Astrocyte (in vitro differentiated cells and primary cell): ENCODE measurements around the gene SCGB1D1. TPM values are rescaled to one million over a fixed set of nuclear protein-coding genes. Genes with fewer than 3 reads are reported as not detected.

Experiments used
- DNase-seq: peaks from one replicate; pipeline ENCODE4 v3.0.0-alpha.2; 2010; ENCODE audit warnings: low read depth
- FAIRE-seq: peaks from 2 replicates; lab custom pipeline; 2011; peaks lifted over from hg19 to GRCh38; lab: Jason Lieb, UNC
- H2AFZ ChIP-seq: 2 replicates; pipeline ENCODE4 v1.6.0; 2012; ENCODE audit warnings: low read depth, low read length, inconsistent platforms
- H3K27ac ChIP-seq: 2 replicates; pipeline ENCODE4 v1.5.1; 2011; ENCODE audit warnings: low read depth, low read length, inconsistent platforms
- H3K27me3 ChIP-seq: 2 replicates; pipeline ENCODE4 v1.6.0; 2011; ENCODE audit warnings: low read length, inconsistent platforms; ENCODE audit not compliant: insufficient read depth
- H3K36me3 ChIP-seq: 2 replicates; pipeline ENCODE4 v1.5.1; 2011; ENCODE audit warnings: low read length, inconsistent platforms; ENCODE audit not compliant: insufficient read depth
- H3K4me1 ChIP-seq: 2 replicates; pipeline ENCODE4 v1.5.1; 2011; ENCODE audit warnings: low read length, inconsistent platforms; ENCODE audit not compliant: insufficient read depth
- H3K4me2 ChIP-seq: 2 replicates; pipeline ENCODE4 v1.6.0; 2012; ENCODE audit warnings: low read length, inconsistent platforms
- H3K4me3 ChIP-seq: 2 replicates; pipeline ENCODE4 v1.5.1; 2011; ENCODE audit warnings: low read depth, mild to moderate bottlenecking, low read length, inconsistent platforms; ENCODE audit not compliant: insufficient read depth
- H3K79me2 ChIP-seq: 2 replicates; pipeline ENCODE4 v1.6.0; 2012; ENCODE audit warnings: mild to moderate bottlenecking, low read length, inconsistent platforms; ENCODE audit not compliant: insufficient read depth
- H3K9ac ChIP-seq: 2 replicates; pipeline ENCODE4 v1.6.0; 2012; ENCODE audit warnings: mild to moderate bottlenecking, low read length, inconsistent platforms
- H3K9me3 ChIP-seq: 2 replicates; pipeline ENCODE4 v1.5.1; 2012; ENCODE audit warnings: low read depth, mild to moderate bottlenecking, low read length, inconsistent platforms; ENCODE audit not compliant: insufficient read depth
- H4K20me1 ChIP-seq: 2 replicates; pipeline ENCODE4 v1.6.0; 2012; ENCODE audit warnings: low read length, inconsistent platforms; ENCODE audit not compliant: insufficient read depth
- H3K27ac Mint-ChIP-seq: one replicate; pipeline ENCODE4 v1.8.0; 2021; ENCODE audit warnings: mild to moderate bottlenecking, mixed read lengths; ENCODE audit not compliant: unreplicated experiment
- H3K27me3 Mint-ChIP-seq: one replicate; pipeline ENCODE4 v1.8.0; 2021; ENCODE audit warnings: low read depth, mixed read lengths; ENCODE audit not compliant: unreplicated experiment
- H3K36me3 Mint-ChIP-seq: one replicate; pipeline ENCODE4 v1.8.0; 2021; ENCODE audit warnings: low read depth, mixed read lengths; ENCODE audit not compliant: unreplicated experiment
- H3K4me1 Mint-ChIP-seq: one replicate; pipeline ENCODE4 v1.8.0; 2021; ENCODE audit warnings: low read depth, mixed read lengths; ENCODE audit not compliant: unreplicated experiment
- H3K4me3 Mint-ChIP-seq: one replicate; pipeline ENCODE4 v1.8.0; 2021; ENCODE audit warnings: mild to moderate bottlenecking, moderate library complexity, mixed read lengths; ENCODE audit not compliant: unreplicated experiment
- H3K9me3 Mint-ChIP-seq: one replicate; pipeline ENCODE4 v1.8.0; 2021; ENCODE audit warnings: mild to moderate bottlenecking, mixed read lengths; ENCODE audit not compliant: unreplicated experiment
- CTCF ChIP-seq: IDR thresholded peaks from 2 replicates; pipeline ENCODE4 v1.5.1; 2011; ENCODE audit warnings: low read depth, mild to moderate bottlenecking, inconsistent platforms, low read length, moderate library complexity; ENCODE audit not compliant: insufficient read depth
- EZH2 ChIP-seq: IDR thresholded peaks from 2 replicates; pipeline ENCODE4 v1.6.1; 2012; ENCODE audit warnings: mild to moderate bottlenecking, low read length, inconsistent platforms; ENCODE audit not compliant: insufficient read depth
- total RNA-seq: library from RNA; stranded (reverse); gene quantifications from 2 replicates; pipeline ENCODE4 v1.2.1, GENCODE V29; 2021

SCGB1D1 gene
- total RNA-seq, 1 donor from 2014 or later, result not detected

GRCh38 chr11:62157603-62158002 is 32.4 kb upstream of the SCGB1D1 start:
- H3K27ac ChIP-seq, result no peak overlapping the region
- no peak overlapping the region for H3K4me2 ChIP-seq
- H3K36me3 Mint-ChIP-seq, result peaks cover 5% of the 10 kb centered on the region

DNA sequence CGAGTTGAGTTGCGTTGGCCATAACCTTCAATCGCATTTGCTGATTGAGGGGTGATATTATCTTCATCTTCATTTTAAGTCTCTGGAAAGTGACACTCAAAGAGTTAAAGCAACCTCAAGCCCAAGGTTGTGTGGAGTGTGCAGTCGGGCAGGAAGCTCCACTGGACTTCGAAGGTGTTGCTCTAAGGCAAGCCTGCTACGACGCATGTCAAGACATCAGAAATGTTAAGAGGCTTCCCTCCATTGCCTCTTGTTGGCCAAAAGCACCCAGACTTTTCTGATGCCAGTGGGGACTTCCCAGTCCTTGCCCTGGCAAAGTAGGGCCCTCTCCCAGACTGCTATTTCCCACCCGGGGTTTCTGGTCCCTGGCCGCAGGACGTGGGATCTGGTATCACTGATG is 23.6 kb upstream of the SCGB1D1 start:
- Histone ChIP-seq H3K9me3 (no peaks in the 10 kb centered on the region), H3K27me3 (no peaks in the 10 kb centered on the region), H3K36me3 (no peaks in the 10 kb centered on the region), H4K20me1 (no peaks in the 10 kb centered on the region), H2AFZ (no peak overlapping the region), H3K27ac (no peak overlapping the region), H3K9ac (no peak overlapping the region), H3K4me2 (no peak overlapping the region), H3K79me2 (no peaks in the 10 kb centered on the region), H3K4me1 (no peaks in the 10 kb centered on the region), H3K4me3 (no peak overlapping the region)
- Mint-ChIP-seq H3K27me3 (peaks cover 26% of the 10 kb centered on the region), H3K36me3 (no peaks in the 10 kb centered on the region), H3K27ac (no peak overlapping the region), H3K4me3 (no peak overlapping the region), H3K4me1 (no peaks in the 10 kb centered on the region), H3K9me3 (peaks cover 3% of the 10 kb centered on the region)
- no peak for FAIRE-seq
- no peak for DNase-seq
- TF ChIP-seq CTCF, result no peak
- no peak for TF ChIP-seq EZH2

More at GRCh38 chr11:62157603-62158002, 32.4 kb upstream of the SCGB1D1 start:
- TF ChIP-seq EZH2 (no peak), CTCF (no peak)
- H2AFZ ChIP-seq, result no peak overlapping the region
- H3K4me1 ChIP-seq, result no peaks in the 10 kb centered on the region
- no peaks in the 10 kb centered on the region for H3K27me3 ChIP-seq
- H3K4me1 Mint-ChIP-seq, result no peaks in the 10 kb centered on the region
- H3K27ac Mint-ChIP-seq, result no peak overlapping the region
- no peak for DNase-seq
- H3K9me3 Mint-ChIP-seq, result peaks cover 5% of the 10 kb centered on the region
- H3K79me2 ChIP-seq, result no peaks in the 10 kb centered on the region
- no peak overlapping the region for H3K9ac ChIP-seq
- no peaks in the 10 kb centered on the region for H3K9me3 ChIP-seq
- H4K20me1 ChIP-seq, result no peaks in the 10 kb centered on the region
- H3K4me3 Mint-ChIP-seq, result no peak overlapping the region
- peaks cover 5% of the 10 kb centered on the region for H3K36me3 ChIP-seq
- H3K27me3 Mint-ChIP-seq, result peaks cover 26% of the 10 kb centered on the region
- no peak for FAIRE-seq
- no peak overlapping the region for H3K4me3 ChIP-seq

DNA sequence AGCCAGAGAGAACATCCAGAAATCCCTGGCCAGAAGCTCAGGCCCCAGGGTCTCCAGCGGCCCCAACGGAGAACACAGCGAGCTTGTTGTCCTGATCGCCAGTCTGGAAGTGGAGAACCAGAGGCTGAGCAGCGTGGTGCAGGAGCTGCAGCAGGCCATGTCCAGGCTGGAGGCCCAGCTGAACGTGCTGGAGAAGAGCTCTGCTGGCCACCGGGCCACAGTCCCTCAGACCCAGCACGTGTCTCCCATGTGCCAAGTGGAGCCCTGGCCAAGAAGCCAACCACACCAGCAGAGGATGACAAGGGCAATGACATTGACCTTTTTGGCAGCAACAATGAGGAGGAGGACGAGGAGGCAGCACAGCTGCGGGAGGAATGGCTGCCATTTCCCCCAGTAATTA is 20.6 kb upstream of the SCGB1D1 start:
- FAIRE-seq (no peak), DNase-seq (no peak)
- Histone ChIP-seq H3K4me3 (no peak overlapping the region), H3K9ac (no peak overlapping the region), H3K79me2 (no peaks in the 10 kb centered on the region), H3K4me2 (no peak overlapping the region), H3K36me3 (no peaks in the 10 kb centered on the region), H3K9me3 (no peaks in the 10 kb centered on the region), H2AFZ (no peak overlapping the region), H3K27ac (no peak overlapping the region), H3K27me3 (peaks cover 2% of the 10 kb centered on the region), H3K4me1 (no peaks in the 10 kb centered on the region), H4K20me1 (no peaks in the 10 kb centered on the region)
- H3K4me3 Mint-ChIP-seq, result no peak overlapping the region
- no peak overlapping the region for H3K27ac Mint-ChIP-seq
- TF ChIP-seq EZH2 (no peak), CTCF (no peak)
- no peaks in the 10 kb centered on the region for H3K36me3 Mint-ChIP-seq
- H3K9me3 Mint-ChIP-seq, result no peaks in the 10 kb centered on the region
- peaks cover 21% of the 10 kb centered on the region for H3K27me3 Mint-ChIP-seq
- no peaks in the 10 kb centered on the region for H3K4me1 Mint-ChIP-seq
